ENCODE results near the gene OR6S1. TPM values are rescaled to one million over a fixed set of nuclear protein-coding genes. Genes with fewer than 3 reads are reported as not detected.

The OR6S1 gene
- total RNA-seq, 2 experiments from 2014 or later: not detected

GRCh38 chr14:20612403-20612802 is 29.1 kb downstream of the OR6S1 start:
- H2AFZ ChIP-seq (ENCODE audit: low read length): no peak overlapping the region
- H3K9me3 ChIP-seq (ENCODE audit: low read length): no peaks in the 10 kb centered on the region
- ChIA-PET CTCF (ENCODE audit: unreplicated experiment) (interaction anchor here (1.4 kb wide), 1 partner anchor 72 kb away, joined by 4 read pairs; the partner anchor contains the start of gene RNASE4), POLR2A (interaction anchor here (1.6 kb wide), 1 partner anchor 70 kb away, joined by 5 read pairs; no protein-coding TSS in a partner anchor)
- H3K4me3 ChIP-seq (ENCODE audit: low read depth, low read length, poor library complexity, severe bottlenecking): peak overlapping the region; percentile 72
- H3K4me1 ChIP-seq (ENCODE audit: insufficient read depth, low read length, poor library complexity, severe bottlenecking): peaks cover 47% of the 10 kb centered on the region
- no peaks in the 10 kb centered on the region for H3K79me2 ChIP-seq (ENCODE audit: insufficient read depth, low read depth, low read length)
- H3K36me3 ChIP-seq (ENCODE audit: insufficient read depth, low read length): no peaks in the 10 kb centered on the region
- intact Hi-C loops (cut with micrococcal nuclease; ENCODE audit: unreplicated experiment): loop anchor here (2.0 to 5.0 kb wide), 2 partner anchors 140 to 308 kb away; partner anchors contain the start of gene TTC5
- H4K20me1 ChIP-seq (ENCODE audit: insufficient read depth, low read length): no peaks in the 10 kb centered on the region
- DNase-seq (ENCODE audit: low spot score): peak; percentile 58
- TF ChIP-seq, protein P1, sequence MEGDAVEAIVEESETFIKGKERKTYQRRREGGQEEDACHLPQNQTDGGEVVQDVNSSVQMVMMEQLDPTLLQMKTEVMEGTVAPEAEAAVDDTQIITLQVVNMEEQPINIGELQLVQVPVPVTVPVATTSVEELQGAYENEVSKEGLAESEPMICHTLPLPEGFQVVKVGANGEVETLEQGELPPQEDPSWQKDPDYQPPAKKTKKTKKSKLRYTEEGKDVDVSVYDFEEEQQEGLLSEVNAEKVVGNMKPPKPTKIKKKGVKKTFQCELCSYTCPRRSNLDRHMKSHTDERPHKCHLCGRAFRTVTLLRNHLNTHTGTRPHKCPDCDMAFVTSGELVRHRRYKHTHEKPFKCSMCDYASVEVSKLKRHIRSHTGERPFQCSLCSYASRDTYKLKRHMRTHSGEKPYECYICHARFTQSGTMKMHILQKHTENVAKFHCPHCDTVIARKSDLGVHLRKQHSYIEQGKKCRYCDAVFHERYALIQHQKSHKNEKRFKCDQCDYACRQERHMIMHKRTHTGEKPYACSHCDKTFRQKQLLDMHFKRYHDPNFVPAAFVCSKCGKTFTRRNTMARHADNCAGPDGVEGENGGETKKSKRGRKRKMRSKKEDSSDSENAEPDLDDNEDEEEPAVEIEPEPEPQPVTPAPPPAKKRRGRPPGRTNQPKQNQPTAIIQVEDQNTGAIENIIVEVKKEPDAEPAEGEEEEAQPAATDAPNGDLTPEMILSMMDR (conservative IDR thresholded peaks at IDR 0.05; ENCODE audit: low read length): no peak
- no peak for TF ChIP-seq EZH2phosphoT487 (IDR thresholded peaks at IDR 0.05; ENCODE audit: borderline replicate concordance, low read depth, low read length)
- no TSS peak for BruUV-seq (replicated peaks)
- no peaks in the 10 kb centered on the region for H3K9me2 ChIP-seq (ENCODE audit: insufficient read depth, low read length)
- H3K4me2 ChIP-seq (ENCODE audit: low read length): peak overlapping the region; percentile 88
- peak overlapping the region; percentile 9 for H3K27ac ChIP-seq (ENCODE audit: low read depth, low read length, poor library complexity, severe bottlenecking)

- Histone ChIP-seq H3K4me1 (ENCODE audit: insufficient read depth, low read length, poor library complexity, severe bottlenecking) (peaks cover 47% of the 10 kb centered on the region), H3K36me3 (ENCODE audit: insufficient read depth, low read length) (no peaks in the 10 kb centered on the region), H3K27ac (ENCODE audit: low read depth, low read length, poor library complexity, severe bottlenecking) (no peak overlapping the region), H3K4me2 (ENCODE audit: low read length) (peak overlapping the region; percentile 4; the same call in 1 of the 2 replicates), H3K79me2 (ENCODE audit: insufficient read depth, low read depth, low read length) (no peaks in the 10 kb centered on the region), H3K4me3 (ENCODE audit: low read depth, low read length, poor library complexity, severe bottlenecking) (no peak overlapping the region), H3K9me2 (ENCODE audit: insufficient read depth, low read length) (no peaks in the 10 kb centered on the region), H4K20me1 (ENCODE audit: insufficient read depth, low read length) (no peaks in the 10 kb centered on the region), H2AFZ (ENCODE audit: low read length) (no peak overlapping the region), H3K9me3 (ENCODE audit: low read length) (no peaks in the 10 kb centered on the region)
- intact Hi-C loops (cut with micrococcal nuclease; ENCODE audit: unreplicated experiment): loop anchor here (5.0 kb wide), 1 partner anchor 139 kb away; no protein-coding TSS in a partner anchor
- BruUV-seq (replicated peaks): no TSS peak
- ChIA-PET CTCF (ENCODE audit: unreplicated experiment) (no interaction called here), POLR2A (interaction anchor here (0.6 to 1.6 kb wide), 2 partner anchors 278 to 866 kb away, joined by 3 to 5 read pairs; partner anchors contain the start of gene CCNB1IP1)
- no peak for DNase-seq (ENCODE audit: low spot score)
- TF ChIP-seq EZH2phosphoT487 (IDR thresholded peaks at IDR 0.05; ENCODE audit: borderline replicate concordance, low read depth, low read length): no peak
- TF ChIP-seq, protein P1 (conservative IDR thresholded peaks at IDR 0.05; ENCODE audit: low read length): no peak
Observed at GRCh38 chr14:20611277-20611676, 30.2 kb downstream of the OR6S1 start.
